CD4-positive, CD25-positive, alpha-beta regulatory T cell (primary cell): ENCODE results near the gene NFIX. TPM values are rescaled to one million over a fixed set of nuclear protein-coding genes. Genes with fewer than 3 reads are reported as not detected.

ENCODE experiments used
- ATAC-seq, 2 donors: fragments of 150-1000 bp; cut with Tn5 transposase; one replicate each; pipeline ENCODE4 v1.10.0; 2021; ENCODE audit warnings: low read depth in 2 of 2, moderate number of reproducible peaks in 2 of 2, moderate library complexity in 1 of 2
- DNase-seq, 3 donors: peaks; one replicate each; pipeline versions ENCODE4 v3.0.0 to v3.0.0-alpha.2; 2012 to 2022; ENCODE audit warnings: mixed read lengths in 1 of 3
- H3K27ac ChIP-seq: one replicate; pipeline ENCODE4 v1.7.0; 2013; ENCODE audit warnings: mild to moderate bottlenecking, low read length; ENCODE audit not compliant: insufficient read depth, poor library complexity, severe bottlenecking
- H3K27me3 ChIP-seq: one replicate; pipeline ENCODE4 v1.7.0; 2013; ENCODE audit warnings: low read length; ENCODE audit not compliant: control insufficient read depth, insufficient read depth
- H3K36me3 ChIP-seq: one replicate; pipeline ENCODE4 v1.7.0; 2013; ENCODE audit warnings: mild to moderate bottlenecking, low read length, moderate library complexity; ENCODE audit not compliant: control insufficient read depth, insufficient read depth
- H3K4me1 ChIP-seq: 2 replicates; pipeline ENCODE4 v1.7.0; 2013; ENCODE audit warnings: mild to moderate bottlenecking, low read length; ENCODE audit not compliant: insufficient read depth, control insufficient read depth, poor library complexity, severe bottlenecking
- H3K4me3 ChIP-seq: one replicate; pipeline ENCODE4 v1.7.0; 2013; ENCODE audit warnings: low read depth, mild to moderate bottlenecking, low read length, moderate library complexity
- H3K9me3 ChIP-seq, 2 experiments: 1 replicate in 1 of 2; 2 replicates in 1 of 2; pipeline ENCODE4 v1.7.0; 2013; ENCODE audit warnings: low read length in 2 of 2, mild to moderate bottlenecking in 1 of 2, moderate library complexity in 1 of 2; ENCODE audit not compliant: control insufficient read depth in 2 of 2
- H3K27ac Mint-ChIP-seq, 3 donors: one replicate each; pipeline ENCODE4 v1.8.0; 2020 to 2022; ENCODE audit warnings: mild to moderate bottlenecking in 3 of 3, mixed read lengths in 3 of 3, moderate library complexity in 2 of 3
- H3K27me3 Mint-ChIP-seq: one replicate; pipeline ENCODE4 v1.8.0; 2022; ENCODE audit warnings: mild to moderate bottlenecking, mixed read lengths
- H3K36me3 Mint-ChIP-seq: one replicate; pipeline ENCODE4 v1.8.0; 2020; ENCODE audit warnings: mixed read lengths
- H3K4me1 Mint-ChIP-seq, 4 donors: one replicate each; pipeline ENCODE4 v1.8.0; 2020 to 2022; ENCODE audit warnings: mixed read lengths in 4 of 4, mild to moderate bottlenecking in 1 of 4
- H3K4me3 Mint-ChIP-seq, 4 donors: one replicate each; pipeline ENCODE4 v1.8.0; 2020 to 2022; ENCODE audit warnings: mild to moderate bottlenecking in 4 of 4, mixed read lengths in 4 of 4, moderate library complexity in 3 of 4
- H3K9me3 Mint-ChIP-seq, 7 donors: one replicate each; pipeline ENCODE4 v1.8.0; 2020 to 2022; ENCODE audit warnings: mixed read lengths in 7 of 7, mild to moderate bottlenecking in 3 of 7, moderate library complexity in 2 of 7
- polyA plus RNA-seq, 4 donors: library from polyadenylated mRNA; unstranded; fragments of 300-500 nt; fragmentation: Illumina TruSeq; gene quantifications; one replicate each; pipeline ENCODE4 v1.2.3, GENCODE V29; 2021
- total RNA-seq: library from RNA; stranded (reverse); gene quantifications from one replicate; pipeline ENCODE4 v1.2.3, GENCODE V29; 2022

Gene NFIX
- total and polyA plus RNA-seq, 5 donors from 2014 or later: 0.15 to 1.2 TPM; not detected in 3

DNA sequence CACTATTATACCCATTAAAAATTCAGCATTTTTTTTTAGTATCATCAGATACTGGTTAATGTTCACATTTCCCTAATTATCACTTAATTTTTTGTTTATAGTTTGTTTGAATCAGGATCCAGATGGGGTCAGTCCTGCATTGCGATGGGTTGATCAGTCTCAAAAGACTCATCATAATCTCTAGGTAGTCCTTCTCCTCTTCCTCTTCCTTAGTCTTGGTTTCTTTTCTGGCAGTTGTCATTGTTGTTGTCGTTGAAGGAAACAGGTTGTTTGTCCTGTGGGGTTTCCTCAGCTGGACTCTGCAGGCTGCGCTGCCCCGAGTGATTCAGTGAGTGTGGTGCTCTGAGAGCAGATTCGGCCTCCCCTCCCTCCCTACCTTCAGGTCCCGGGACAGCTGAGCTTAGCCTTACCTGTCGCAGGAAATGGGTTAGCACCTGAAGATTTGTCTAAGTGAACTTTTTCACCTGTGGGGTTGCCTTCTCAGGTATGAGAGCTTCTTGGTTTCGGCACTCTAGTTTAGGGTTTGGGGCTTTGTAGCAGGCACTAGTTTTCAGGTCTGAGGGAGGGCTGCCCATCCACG is 34.1 kb downstream of the NFIX start:
- Mint-ChIP-seq H3K27ac (no peak overlapping the region), H3K27me3 (peaks cover 34% of the 10 kb centered on the region), H3K36me3 (peaks cover 9% of the 10 kb centered on the region), H3K4me1 (peaks cover 2 to 14% (median 4%) of the 10 kb centered on the region in 4 donors), H3K4me3 (no peak overlapping the region), H3K9me3 (peaks cover 0 to 5% (median 0%) of the 10 kb centered on the region in 7 donors)
- peaks cover 2% of the 10 kb centered on the region for H3K4me1 ChIP-seq
- no peak overlapping the region for H3K4me3 ChIP-seq
- no peaks in the 10 kb centered on the region for H3K9me3 ChIP-seq
- DNase-seq: no peak
- H3K27ac ChIP-seq: no peak overlapping the region
- H3K36me3 ChIP-seq: no peaks in the 10 kb centered on the region
- peaks cover 3% of the 10 kb centered on the region for H3K27me3 ChIP-seq
- no peak for ATAC-seq

DNA sequence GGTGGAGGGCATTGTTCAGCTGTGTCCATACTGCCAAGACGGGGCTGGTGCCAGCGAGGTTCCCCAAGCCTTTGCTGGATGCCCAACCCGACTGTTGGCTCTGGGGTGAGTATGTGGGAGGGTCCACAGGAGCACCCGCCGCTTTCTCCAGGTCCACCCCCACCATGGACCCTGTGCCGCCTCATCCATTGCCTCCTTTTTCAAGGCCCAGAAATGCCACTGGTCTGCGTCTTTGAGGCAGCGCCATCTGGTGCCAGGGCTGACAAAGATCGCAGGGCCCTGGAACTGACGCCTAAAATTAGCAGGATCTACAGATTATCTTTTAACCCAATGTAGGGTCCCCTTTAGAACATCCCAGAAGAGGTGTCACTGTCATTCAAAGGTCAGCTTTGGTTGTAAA is 34.6 kb downstream of the NFIX start:
- no peaks in the 10 kb centered on the region for H3K4me1 ChIP-seq
- H3K9me3 ChIP-seq: no peaks in the 10 kb centered on the region
- Mint-ChIP-seq H3K27me3 (peaks cover 29% of the 10 kb centered on the region), H3K4me3 (no peak overlapping the region), H3K36me3 (peaks cover 9% of the 10 kb centered on the region), H3K4me1 (peaks cover 0 to 9% (median 2%) of the 10 kb centered on the region in 4 donors), H3K9me3 (peaks cover 0 to 5% (median 0%) of the 10 kb centered on the region in 7 donors), H3K27ac (no peak overlapping the region)
- DNase-seq (peak in 1 of 3 donors; percentile 25), ATAC-seq (no peak)
- H3K27me3 ChIP-seq: peaks cover 3% of the 10 kb centered on the region
- H3K4me3 ChIP-seq: no peak overlapping the region
- H3K27ac ChIP-seq: no peak overlapping the region
- H3K36me3 ChIP-seq: no peaks in the 10 kb centered on the region

- Mint-ChIP-seq H3K27ac (no peak overlapping the region), H3K27me3 (peaks cover 8% of the 10 kb centered on the region), H3K4me3 (no peak overlapping the region), H3K36me3 (no peaks in the 10 kb centered on the region), H3K9me3 (no peaks in the 10 kb centered on the region), H3K4me1 (peaks cover 0 to 3% (median 0%) of the 10 kb centered on the region in 4 donors)
- no peaks in the 10 kb centered on the region for H3K9me3 ChIP-seq
- no peak overlapping the region for H3K27ac ChIP-seq
- ATAC-seq (no peak), DNase-seq (no peak)
- H3K4me1 ChIP-seq: no peaks in the 10 kb centered on the region
- no peaks in the 10 kb centered on the region for H3K27me3 ChIP-seq
- H3K4me3 ChIP-seq: no peak overlapping the region
- no peaks in the 10 kb centered on the region for H3K36me3 ChIP-seq
These were observed 36.8 kb downstream of the NFIX start for GRCh38 chr19:13031917-13032623.

DNA sequence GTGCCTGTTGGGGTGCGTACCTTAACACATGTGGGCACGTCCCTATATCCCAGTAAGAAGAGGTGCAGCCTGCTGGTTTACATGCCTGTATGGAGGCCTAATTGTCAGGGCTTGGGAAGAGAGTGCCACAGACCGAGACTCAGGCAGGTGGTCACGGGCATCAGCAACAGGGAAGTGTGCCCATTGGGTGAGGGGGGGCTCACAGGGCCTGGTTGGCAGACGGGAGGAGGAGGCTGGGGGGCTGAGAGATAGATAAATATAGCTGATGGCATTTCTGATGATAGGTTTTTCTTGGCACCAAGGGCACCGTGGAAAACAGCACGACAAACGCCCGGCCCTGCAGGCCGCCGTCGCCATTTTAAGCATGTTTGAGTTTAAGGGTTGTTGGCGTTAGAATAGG is 37.6 kb downstream of the NFIX start:
- no peak overlapping the region for H3K27ac ChIP-seq
- H3K36me3 ChIP-seq: no peaks in the 10 kb centered on the region
- no peaks in the 10 kb centered on the region for H3K27me3 ChIP-seq
- H3K9me3 Mint-ChIP-seq: no peaks in the 10 kb centered on the region
- H3K4me1 Mint-ChIP-seq: peaks cover 0 to 3% (median 0%) of the 10 kb centered on the region in 4 donors
- no peak overlapping the region for H3K4me3 ChIP-seq
- H3K4me1 ChIP-seq: no peaks in the 10 kb centered on the region
- DNase-seq (no peak), ATAC-seq (no peak)
- no peak overlapping the region for H3K4me3 Mint-ChIP-seq
- no peak overlapping the region for H3K27ac Mint-ChIP-seq
- no peaks in the 10 kb centered on the region for H3K9me3 ChIP-seq
- no peaks in the 10 kb centered on the region for H3K36me3 Mint-ChIP-seq
- peaks cover 8% of the 10 kb centered on the region for H3K27me3 Mint-ChIP-seq

GRCh38 chr19:13033244-13033643 is 38.0 kb downstream of the NFIX start:
- H3K9me3 Mint-ChIP-seq: no peaks in the 10 kb centered on the region
- no peak for ATAC-seq

DNA sequence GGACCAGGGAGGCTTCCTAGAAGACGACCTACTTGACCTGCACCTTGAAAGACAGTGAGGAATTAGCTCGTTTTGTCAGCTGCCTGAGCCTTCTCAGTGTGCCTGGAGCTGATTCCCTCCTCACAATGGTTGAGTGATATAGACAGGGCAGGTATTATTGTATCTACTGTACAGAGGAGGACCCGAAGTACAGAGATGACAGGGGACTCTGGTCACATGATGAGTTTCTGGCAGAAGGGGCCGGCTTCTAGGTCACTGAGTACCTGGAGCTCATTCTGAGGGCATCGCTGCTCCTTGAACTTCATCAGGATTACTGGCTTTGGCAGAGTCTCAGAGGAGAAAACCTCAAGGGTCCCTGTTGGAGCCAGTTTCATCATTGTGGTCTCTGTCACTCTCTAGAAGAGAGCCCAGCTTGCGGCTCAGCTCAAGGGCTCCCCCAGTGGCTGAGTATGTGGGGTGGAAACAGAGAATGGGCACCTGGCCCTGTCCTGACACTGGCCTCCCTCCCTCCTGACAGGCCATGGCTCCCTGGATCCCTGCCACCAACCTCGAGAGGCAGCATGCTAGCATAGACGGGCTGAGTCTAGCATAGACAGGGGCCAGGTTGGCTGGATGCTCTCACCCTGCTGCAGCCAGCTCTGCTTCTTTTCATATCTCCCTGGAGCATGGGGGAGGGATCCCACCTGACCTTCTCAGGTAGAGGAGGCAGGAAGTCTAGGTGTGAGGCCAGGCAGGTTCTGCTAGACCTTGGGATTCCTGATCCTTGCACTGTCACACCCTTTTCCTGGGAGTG is 38.7 kb downstream of the NFIX start:
- Mint-ChIP-seq H3K27ac (no peak overlapping the region), H3K27me3 (peaks cover 5% of the 10 kb centered on the region), H3K4me1 (peaks cover 0 to 3% (median 0%) of the 10 kb centered on the region in 4 donors), H3K36me3 (no peaks in the 10 kb centered on the region), H3K9me3 (no peaks in the 10 kb centered on the region), H3K4me3 (no peak overlapping the region)
- Histone ChIP-seq H3K27ac (no peak overlapping the region), H3K27me3 (no peaks in the 10 kb centered on the region), H3K9me3 (no peaks in the 10 kb centered on the region), H3K36me3 (no peaks in the 10 kb centered on the region), H3K4me3 (no peak overlapping the region), H3K4me1 (no peaks in the 10 kb centered on the region)
- DNase-seq: peak in 1 of 3 donors; percentile 32
- ATAC-seq: peak; percentile 48 to 58

More at GRCh38 chr19:13033244-13033643, 38.0 kb downstream of the NFIX start:
- Mint-ChIP-seq H3K36me3 (no peaks in the 10 kb centered on the region), H3K27ac (no peak overlapping the region), H3K27me3 (peaks cover 8% of the 10 kb centered on the region), H3K4me1 (peaks cover 0 to 3% (median 0%) of the 10 kb centered on the region in 4 donors), H3K4me3 (no peak overlapping the region)
- no peak overlapping the region for H3K4me3 ChIP-seq
- H3K4me1 ChIP-seq: no peaks in the 10 kb centered on the region
- H3K27ac ChIP-seq: no peak overlapping the region
- H3K27me3 ChIP-seq: no peaks in the 10 kb centered on the region
- peak in 1 of 3 donors; percentile 20 for DNase-seq
- H3K9me3 ChIP-seq: no peaks in the 10 kb centered on the region
- H3K36me3 ChIP-seq: no peaks in the 10 kb centered on the region

GRCh38 chr19:13034636-13035035 is 39.4 kb downstream of the NFIX start:
- H3K4me1 ChIP-seq: no peaks in the 10 kb centered on the region
- H3K4me3 ChIP-seq: no peak overlapping the region
- no peak for DNase-seq
- Mint-ChIP-seq H3K4me3 (no peak overlapping the region), H3K27me3 (peaks cover 5% of the 10 kb centered on the region), H3K4me1 (peaks cover 0 to 3% (median 0%) of the 10 kb centered on the region in 4 donors), H3K27ac (no peak overlapping the region), H3K36me3 (no peaks in the 10 kb centered on the region), H3K9me3 (no peaks in the 10 kb centered on the region)
- H3K27me3 ChIP-seq: no peaks in the 10 kb centered on the region
- no peaks in the 10 kb centered on the region for H3K9me3 ChIP-seq
- no peak for ATAC-seq
- H3K36me3 ChIP-seq: no peaks in the 10 kb centered on the region
- H3K27ac ChIP-seq: no peak overlapping the region
